ENCODE measurements around the gene SERP2.

Gene SERP2

GRCh38 chr13:44437356-44438233 is 64.0 kb downstream of the SERP2 start:
- H3K27ac Mint-ChIP-seq, result no peak overlapping the region
- peak overlapping the region; percentile 50 for H3K4me3 Mint-ChIP-seq
- H3K27me3 Mint-ChIP-seq, result peaks cover 31% of the 10 kb centered on the region
- no peaks in the 10 kb centered on the region for H3K9me3 Mint-ChIP-seq
- no peak for ATAC-seq
- peaks cover 11% of the 10 kb centered on the region for H3K36me3 Mint-ChIP-seq
- H3K4me1 Mint-ChIP-seq, result peaks cover 36% of the 10 kb centered on the region

GRCh38 chr13:44438234-44438579 is 64.6 kb downstream of the SERP2 start:
- H3K4me3 Mint-ChIP-seq, result no peak overlapping the region
- peaks cover 31% of the 10 kb centered on the region for H3K27me3 Mint-ChIP-seq
- peaks cover 11% of the 10 kb centered on the region for H3K36me3 Mint-ChIP-seq
- ATAC-seq, result no peak
- no peaks in the 10 kb centered on the region for H3K9me3 Mint-ChIP-seq
- no peak overlapping the region for H3K27ac Mint-ChIP-seq
- H3K4me1 Mint-ChIP-seq, result peaks cover 36% of the 10 kb centered on the region

- H3K4me1 Mint-ChIP-seq, result peaks cover 36% of the 10 kb centered on the region
- no peak overlapping the region for H3K4me3 Mint-ChIP-seq
- no peaks in the 10 kb centered on the region for H3K9me3 Mint-ChIP-seq
- peaks cover 4% of the 10 kb centered on the region for H3K36me3 Mint-ChIP-seq
- H3K27ac Mint-ChIP-seq, result no peak overlapping the region
- ATAC-seq, result no peak
- H3K27me3 Mint-ChIP-seq, result peaks cover 31% of the 10 kb centered on the region
Observed at GRCh38 chr13:44439452-44440024, 65.9 kb downstream of the SERP2 start.

DNA sequence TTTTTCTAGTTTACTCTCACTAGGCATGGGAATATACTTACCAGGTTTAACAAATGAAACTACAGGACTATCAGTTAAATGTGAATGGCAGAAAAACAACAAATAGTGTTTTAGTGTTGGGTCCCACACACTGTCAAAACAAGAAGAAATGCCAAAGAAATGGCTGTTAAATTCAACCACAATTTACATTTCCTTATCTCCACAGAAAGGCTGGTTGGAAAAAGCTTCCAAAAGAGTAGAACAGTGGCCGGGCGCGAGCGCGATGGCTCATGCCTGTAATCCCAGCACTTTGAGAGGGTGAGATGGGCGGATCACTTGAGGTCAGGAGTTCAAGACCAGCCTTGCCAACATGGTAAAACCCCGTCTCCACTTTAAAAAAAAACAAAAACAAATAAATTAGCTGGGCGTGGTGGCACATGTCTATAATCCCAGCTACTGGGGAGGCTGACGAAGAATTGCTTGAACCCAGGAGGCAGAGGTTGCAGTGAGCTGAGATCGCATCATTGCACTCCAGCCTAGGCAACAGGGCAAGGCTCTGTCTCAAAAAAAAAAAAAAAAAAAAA is 66.5 kb downstream of the SERP2 start:
- Mint-ChIP-seq H3K27ac (no peak overlapping the region), H3K27me3 (peaks cover 31% of the 10 kb centered on the region), H3K4me3 (no peak overlapping the region), H3K4me1 (peaks cover 30% of the 10 kb centered on the region), H3K36me3 (no peaks in the 10 kb centered on the region), H3K9me3 (no peaks in the 10 kb centered on the region)
- no peak for ATAC-seq
